Measurements from ENCODE around the gene HPGDS.

GRCh38 chr4:94334476-94334875, 8.2 kb downstream of the HPGDS start:
- no peak for TF ChIP-seq CTCF (conservative IDR thresholded peaks at IDR 0.05; ENCODE audit: low read depth, low read length)
- no peak for TF ChIP-seq EZH2phosphoT487 (IDR thresholded peaks at IDR 0.05; ENCODE audit: borderline replicate concordance, low read length)
- TF ChIP-seq EZH2 (IDR thresholded peaks at IDR 0.05; ENCODE audit: low read length, unreplicated experiment) = no peak
